ENCODE results near the gene CC2D1A.

CC2D1A gene

GRCh38 chr19:13902993-13903555 lies 2.9 kb upstream of the CC2D1A start:
- H3K27ac ChIP-seq (ENCODE audit: insufficient read depth, low read length, poor library complexity, severe bottlenecking) = no peak overlapping the region
- no peak overlapping the region for H3K4me3 ChIP-seq (ENCODE audit: insufficient read depth, low read depth, low read length, poor library complexity, severe bottlenecking)
- H3K4me1 ChIP-seq (ENCODE audit: control insufficient read depth, insufficient read depth, low read length, poor library complexity, severe bottlenecking) = peaks cover 15% of the 10 kb centered on the region
- H3K36me3 ChIP-seq (ENCODE audit: control insufficient read depth, insufficient read depth, low read length) = no peaks in the 10 kb centered on the region
- DNase-seq = no peak
- no peaks in the 10 kb centered on the region for H3K9me3 ChIP-seq (ENCODE audit: control insufficient read depth, low read length)
- no peaks in the 10 kb centered on the region for H3K27me3 ChIP-seq (replicated peaks; ENCODE audit: control insufficient read depth, insufficient read depth, low read length, poor library complexity, severe bottlenecking)

DNA sequence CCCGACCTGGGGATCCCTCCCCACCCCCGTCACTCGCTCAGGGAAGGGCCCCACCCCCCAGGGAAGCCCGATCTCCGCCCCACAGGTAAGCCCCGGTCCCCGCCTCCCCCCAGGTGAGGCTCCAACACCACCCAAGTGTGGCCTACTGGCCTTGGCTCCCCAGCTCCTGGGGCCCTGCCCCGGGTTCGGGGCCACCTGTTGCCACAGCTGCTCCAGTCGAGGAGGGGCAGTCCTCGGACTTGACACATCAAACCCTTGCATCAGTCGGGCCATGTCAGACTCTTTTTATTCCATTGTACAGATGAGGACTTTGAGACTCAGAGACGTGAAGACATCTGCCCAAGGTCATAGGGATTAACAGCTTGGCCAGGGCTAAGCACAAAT lies 512 bp downstream of the CC2D1A start:
- H3K27ac ChIP-seq (ENCODE audit: insufficient read depth, low read length, poor library complexity, severe bottlenecking) = peak overlapping the region; percentile 72
- peak in 2 of 3 donors; percentile 17 to 21 for DNase-seq

GRCh38 chr19:13906910-13907309 lies 909 bp downstream of the CC2D1A start:
- Histone ChIP-seq H3K27me3 (replicated peaks; ENCODE audit: control insufficient read depth, insufficient read depth, low read length, poor library complexity, severe bottlenecking) (no peaks in the 10 kb centered on the region), H3K9me3 (ENCODE audit: control insufficient read depth, low read length) (no peaks in the 10 kb centered on the region), H3K36me3 (ENCODE audit: control insufficient read depth, insufficient read depth, low read length) (no peaks in the 10 kb centered on the region), H3K27ac (ENCODE audit: insufficient read depth, low read length, poor library complexity, severe bottlenecking) (no peak overlapping the region), H3K4me1 (ENCODE audit: control insufficient read depth, insufficient read depth, low read length, poor library complexity, severe bottlenecking) (peaks cover 15% of the 10 kb centered on the region), H3K4me3 (ENCODE audit: insufficient read depth, low read depth, low read length, poor library complexity, severe bottlenecking) (peak overlapping the region; percentile 93)
- no peak for DNase-seq

More for the DNA sequence above, 512 bp downstream of the CC2D1A start:
- no peaks in the 10 kb centered on the region for H3K9me3 ChIP-seq (ENCODE audit: control insufficient read depth, low read length)
- peak overlapping the region; percentile 93 for H3K4me3 ChIP-seq (ENCODE audit: insufficient read depth, low read depth, low read length, poor library complexity, severe bottlenecking)
- no peaks in the 10 kb centered on the region for H3K36me3 ChIP-seq (ENCODE audit: control insufficient read depth, insufficient read depth, low read length)
- peaks cover 15% of the 10 kb centered on the region for H3K4me1 ChIP-seq (ENCODE audit: control insufficient read depth, insufficient read depth, low read length, poor library complexity, severe bottlenecking)
- no peaks in the 10 kb centered on the region for H3K27me3 ChIP-seq (replicated peaks; ENCODE audit: control insufficient read depth, insufficient read depth, low read length, poor library complexity, severe bottlenecking)

- Histone ChIP-seq H3K4me1 (ENCODE audit: control insufficient read depth, insufficient read depth, low read length, poor library complexity, severe bottlenecking) (peaks cover 15% of the 10 kb centered on the region), H3K36me3 (ENCODE audit: control insufficient read depth, insufficient read depth, low read length) (peaks cover 15% of the 10 kb centered on the region), H3K9me3 (ENCODE audit: control insufficient read depth, low read length) (no peaks in the 10 kb centered on the region), H3K27ac (ENCODE audit: insufficient read depth, low read length, poor library complexity, severe bottlenecking) (no peak overlapping the region), H3K27me3 (replicated peaks; ENCODE audit: control insufficient read depth, insufficient read depth, low read length, poor library complexity, severe bottlenecking) (no peaks in the 10 kb centered on the region), H3K4me3 (ENCODE audit: insufficient read depth, low read depth, low read length, poor library complexity, severe bottlenecking) (no peak overlapping the region)
- no peak for DNase-seq
These were observed 2.7 kb downstream of the CC2D1A start for GRCh38 chr19:13908674-13909073.

GRCh38 chr19:13909430-13909829 lies 3.4 kb downstream of the CC2D1A start:
- Histone ChIP-seq H3K27ac (ENCODE audit: insufficient read depth, low read length, poor library complexity, severe bottlenecking) (no peak overlapping the region), H3K4me1 (ENCODE audit: control insufficient read depth, insufficient read depth, low read length, poor library complexity, severe bottlenecking) (peaks cover 15% of the 10 kb centered on the region), H3K27me3 (replicated peaks; ENCODE audit: control insufficient read depth, insufficient read depth, low read length, poor library complexity, severe bottlenecking) (no peaks in the 10 kb centered on the region), H3K4me3 (ENCODE audit: insufficient read depth, low read depth, low read length, poor library complexity, severe bottlenecking) (no peak overlapping the region), H3K36me3 (ENCODE audit: control insufficient read depth, insufficient read depth, low read length) (peaks cover 16% of the 10 kb centered on the region), H3K9me3 (ENCODE audit: control insufficient read depth, low read length) (no peaks in the 10 kb centered on the region)
- no peak for DNase-seq

- Histone ChIP-seq H3K27ac (ENCODE audit: insufficient read depth, low read length, poor library complexity, severe bottlenecking) (no peak overlapping the region), H3K9me3 (ENCODE audit: control insufficient read depth, low read length) (no peaks in the 10 kb centered on the region), H3K27me3 (replicated peaks; ENCODE audit: control insufficient read depth, insufficient read depth, low read length, poor library complexity, severe bottlenecking) (no peaks in the 10 kb centered on the region), H3K4me1 (ENCODE audit: control insufficient read depth, insufficient read depth, low read length, poor library complexity, severe bottlenecking) (no peaks in the 10 kb centered on the region), H3K36me3 (ENCODE audit: control insufficient read depth, insufficient read depth, low read length) (peaks cover 30% of the 10 kb centered on the region), H3K4me3 (ENCODE audit: insufficient read depth, low read depth, low read length, poor library complexity, severe bottlenecking) (no peak overlapping the region)
- DNase-seq = no peak
These were observed 7.4 kb downstream of the CC2D1A start for GRCh38 chr19:13913352-13913751.

GRCh38 chr19:13914777-13915176 lies 8.8 kb downstream of the CC2D1A start:
- no peak for DNase-seq
- no peak overlapping the region for H3K4me3 ChIP-seq (ENCODE audit: insufficient read depth, low read depth, low read length, poor library complexity, severe bottlenecking)
- no peak overlapping the region for H3K27ac ChIP-seq (ENCODE audit: insufficient read depth, low read length, poor library complexity, severe bottlenecking)
- H3K4me1 ChIP-seq (ENCODE audit: control insufficient read depth, insufficient read depth, low read length, poor library complexity, severe bottlenecking) = no peaks in the 10 kb centered on the region
- H3K9me3 ChIP-seq (ENCODE audit: control insufficient read depth, low read length) = no peaks in the 10 kb centered on the region
- H3K27me3 ChIP-seq (replicated peaks; ENCODE audit: control insufficient read depth, insufficient read depth, low read length, poor library complexity, severe bottlenecking) = no peaks in the 10 kb centered on the region
- H3K36me3 ChIP-seq (ENCODE audit: control insufficient read depth, insufficient read depth, low read length) = peaks cover 33% of the 10 kb centered on the region

GRCh38 chr19:13917888-13918406 lies 11.9 kb downstream of the CC2D1A start:
- no peaks in the 10 kb centered on the region for H3K4me1 ChIP-seq (ENCODE audit: control insufficient read depth, insufficient read depth, low read length, poor library complexity, severe bottlenecking)
- H3K36me3 ChIP-seq (ENCODE audit: control insufficient read depth, insufficient read depth, low read length) = peaks cover 37% of the 10 kb centered on the region
- H3K9me3 ChIP-seq (ENCODE audit: control insufficient read depth, low read length) = no peaks in the 10 kb centered on the region
- H3K27ac ChIP-seq (ENCODE audit: insufficient read depth, low read length, poor library complexity, severe bottlenecking) = no peak overlapping the region
- H3K27me3 ChIP-seq (replicated peaks; ENCODE audit: control insufficient read depth, insufficient read depth, low read length, poor library complexity, severe bottlenecking) = no peaks in the 10 kb centered on the region
- no peak overlapping the region for H3K4me3 ChIP-seq (ENCODE audit: insufficient read depth, low read depth, low read length, poor library complexity, severe bottlenecking)
- DNase-seq = no peak

DNA sequence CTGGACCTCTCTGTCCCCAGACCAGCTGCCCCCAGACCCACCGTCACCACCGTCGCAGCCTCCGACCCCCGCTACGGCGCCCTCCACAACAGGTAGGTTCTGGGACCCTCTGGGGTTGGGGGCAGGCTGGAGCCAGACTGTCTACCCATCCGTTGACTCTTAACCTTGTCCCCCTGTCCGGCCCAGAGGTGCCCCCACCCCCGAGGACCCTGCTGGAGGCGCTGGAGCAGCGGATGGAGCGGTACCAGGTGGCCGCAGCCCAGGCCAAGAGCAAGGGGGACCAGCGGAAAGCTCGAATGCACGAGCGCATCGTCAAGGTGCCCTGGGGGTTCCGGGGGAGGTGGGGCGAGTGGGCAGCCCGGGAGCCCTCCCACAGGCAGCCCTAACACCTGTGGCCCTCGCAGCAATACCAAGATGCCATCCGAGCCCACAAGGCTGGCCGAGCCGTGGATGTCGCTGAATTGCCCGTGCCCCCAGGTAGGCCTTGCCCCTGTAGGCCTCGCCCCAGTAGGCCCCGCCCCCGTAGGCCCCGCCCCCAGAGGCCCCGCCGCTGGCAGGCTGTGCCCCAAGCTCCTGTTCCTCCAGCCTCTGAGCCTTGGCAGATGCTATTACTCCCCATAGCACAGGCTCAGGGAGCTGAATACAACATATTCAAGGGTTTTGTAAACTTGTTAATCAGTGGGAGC lies 12.9 kb downstream of the CC2D1A start:
- Histone ChIP-seq H3K27me3 (replicated peaks; ENCODE audit: control insufficient read depth, insufficient read depth, low read length, poor library complexity, severe bottlenecking) (no peaks in the 10 kb centered on the region), H3K4me1 (ENCODE audit: control insufficient read depth, insufficient read depth, low read length, poor library complexity, severe bottlenecking) (no peaks in the 10 kb centered on the region), H3K36me3 (ENCODE audit: control insufficient read depth, insufficient read depth, low read length) (peaks cover 35% of the 10 kb centered on the region), H3K9me3 (ENCODE audit: control insufficient read depth, low read length) (no peaks in the 10 kb centered on the region), H3K4me3 (ENCODE audit: insufficient read depth, low read depth, low read length, poor library complexity, severe bottlenecking) (no peak overlapping the region), H3K27ac (ENCODE audit: insufficient read depth, low read length, poor library complexity, severe bottlenecking) (no peak overlapping the region)
- DNase-seq = no peak

GRCh38 chr19:13920524-13920923 lies 14.5 kb downstream of the CC2D1A start:
- H3K4me1 ChIP-seq (ENCODE audit: control insufficient read depth, insufficient read depth, low read length, poor library complexity, severe bottlenecking) = no peaks in the 10 kb centered on the region
- no peaks in the 10 kb centered on the region for H3K27me3 ChIP-seq (replicated peaks; ENCODE audit: control insufficient read depth, insufficient read depth, low read length, poor library complexity, severe bottlenecking)
- DNase-seq = no peak
- no peaks in the 10 kb centered on the region for H3K9me3 ChIP-seq (ENCODE audit: control insufficient read depth, low read length)
- peaks cover 25% of the 10 kb centered on the region for H3K36me3 ChIP-seq (ENCODE audit: control insufficient read depth, insufficient read depth, low read length)
- no peak overlapping the region for H3K4me3 ChIP-seq (ENCODE audit: insufficient read depth, low read depth, low read length, poor library complexity, severe bottlenecking)
- H3K27ac ChIP-seq (ENCODE audit: insufficient read depth, low read length, poor library complexity, severe bottlenecking) = no peak overlapping the region

All from effector memory CD4-positive, alpha-beta T cell (primary cell).